Measurements from ENCODE around the gene LLGL2.
A peak's percentile ranks its signal among the peaks of the same experiment; 100 is the strongest.

Gene LLGL2, protein sequence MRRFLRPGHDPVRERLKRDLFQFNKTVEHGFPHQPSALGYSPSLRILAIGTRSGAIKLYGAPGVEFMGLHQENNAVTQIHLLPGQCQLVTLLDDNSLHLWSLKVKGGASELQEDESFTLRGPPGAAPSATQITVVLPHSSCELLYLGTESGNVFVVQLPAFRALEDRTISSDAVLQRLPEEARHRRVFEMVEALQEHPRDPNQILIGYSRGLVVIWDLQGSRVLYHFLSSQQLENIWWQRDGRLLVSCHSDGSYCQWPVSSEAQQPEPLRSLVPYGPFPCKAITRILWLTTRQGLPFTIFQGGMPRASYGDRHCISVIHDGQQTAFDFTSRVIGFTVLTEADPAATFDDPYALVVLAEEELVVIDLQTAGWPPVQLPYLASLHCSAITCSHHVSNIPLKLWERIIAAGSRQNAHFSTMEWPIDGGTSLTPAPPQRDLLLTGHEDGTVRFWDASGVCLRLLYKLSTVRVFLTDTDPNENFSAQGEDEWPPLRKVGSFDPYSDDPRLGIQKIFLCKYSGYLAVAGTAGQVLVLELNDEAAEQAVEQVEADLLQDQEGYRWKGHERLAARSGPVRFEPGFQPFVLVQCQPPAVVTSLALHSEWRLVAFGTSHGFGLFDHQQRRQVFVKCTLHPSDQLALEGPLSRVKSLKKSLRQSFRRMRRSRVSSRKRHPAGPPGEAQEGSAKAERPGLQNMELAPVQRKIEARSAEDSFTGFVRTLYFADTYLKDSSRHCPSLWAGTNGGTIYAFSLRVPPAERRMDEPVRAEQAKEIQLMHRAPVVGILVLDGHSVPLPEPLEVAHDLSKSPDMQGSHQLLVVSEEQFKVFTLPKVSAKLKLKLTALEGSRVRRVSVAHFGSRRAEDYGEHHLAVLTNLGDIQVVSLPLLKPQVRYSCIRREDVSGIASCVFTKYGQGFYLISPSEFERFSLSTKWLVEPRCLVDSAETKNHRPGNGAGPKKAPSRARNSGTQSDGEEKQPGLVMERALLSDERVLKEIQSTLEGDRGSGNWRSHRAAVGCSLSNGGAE

GRCh38 chr17:75524970-75525805 is at the start of gene LLGL2:
Gene LLGL2, plus strand, starts transcription at chr17:75525697. Its CDS starts 17,730 bp downstream, at chr17:75543427.
- H3K9me3 ChIP-seq (ENCODE audit: insufficient read depth, low read length): no peaks in the 10 kb centered on the region
- H4K20me1 ChIP-seq (ENCODE audit: insufficient read depth, low read length): no peaks in the 10 kb centered on the region
- peaks cover 6% of the 10 kb centered on the region; the same call in 1 of the 2 replicates for H3K27me3 ChIP-seq (ENCODE audit: low read depth, low read length)
- H3K4me3 ChIP-seq (ENCODE audit: low read length): peak within 1 kb of the TSS; percentile 74
- peak; percentile 43 for TF ChIP-seq CTCF (IDR thresholded peaks at IDR 0.05; ENCODE audit: low read depth, low read length)
- TF ChIP-seq EZH2phosphoT487 (IDR thresholded peaks at IDR 0.05; ENCODE audit: low read depth): no peak
- H3K4me1 ChIP-seq (ENCODE audit: low read length): peaks cover 6% of the 10 kb centered on the region
- H3K36me3 ChIP-seq (replicated peaks; ENCODE audit: low read depth, low read length): peaks cover 2% of the 10 kb centered on the region
- peak within 1 kb of the TSS; percentile 90 for H3K4me2 ChIP-seq (ENCODE audit: low read length)
- H2AFZ ChIP-seq (ENCODE audit: low read depth, low read length): no peak within 1 kb of the TSS
- H3K79me2 ChIP-seq (ENCODE audit: low read length): no peaks in the 10 kb centered on the region
- peak within 1 kb of the TSS; percentile 64 for H3K9ac ChIP-seq (ENCODE audit: low read length)
- no peak within 1 kb of the TSS for H3K27ac ChIP-seq (ENCODE audit: low read length)

GRCh38 chr17:75475851-75476250 is 49.6 kb upstream of the LLGL2 start:
- no peaks in the 10 kb centered on the region for H3K79me2 ChIP-seq (ENCODE audit: low read length)
- no peak overlapping the region for H3K4me3 ChIP-seq (ENCODE audit: low read length)
- H3K27me3 ChIP-seq (ENCODE audit: low read depth, low read length): no peaks in the 10 kb centered on the region
- no peaks in the 10 kb centered on the region for H3K9me3 ChIP-seq (ENCODE audit: insufficient read depth, low read length)
- no peaks in the 10 kb centered on the region for H3K4me1 ChIP-seq (ENCODE audit: low read length)
- TF ChIP-seq EZH2phosphoT487 (IDR thresholded peaks at IDR 0.05; ENCODE audit: low read depth): no peak
- no peak for TF ChIP-seq CTCF (IDR thresholded peaks at IDR 0.05; ENCODE audit: low read depth, low read length)
- H4K20me1 ChIP-seq (ENCODE audit: insufficient read depth, low read length): no peaks in the 10 kb centered on the region
- no peak overlapping the region for H3K4me2 ChIP-seq (ENCODE audit: low read length)
- peaks cover 4% of the 10 kb centered on the region for H3K36me3 ChIP-seq (replicated peaks; ENCODE audit: low read depth, low read length)
- H2AFZ ChIP-seq (ENCODE audit: low read depth, low read length): no peak overlapping the region
- no peak overlapping the region for H3K9ac ChIP-seq (ENCODE audit: low read length)
- H3K27ac ChIP-seq (ENCODE audit: low read length): no peak overlapping the region

- no peak for TF ChIP-seq EZH2phosphoT487 (IDR thresholded peaks at IDR 0.05; ENCODE audit: low read depth)
- TF ChIP-seq CTCF (IDR thresholded peaks at IDR 0.05; ENCODE audit: low read depth, low read length): no peak
- Histone ChIP-seq H2AFZ (ENCODE audit: low read depth, low read length) (no peak overlapping the region), H3K9me3 (ENCODE audit: insufficient read depth, low read length) (no peaks in the 10 kb centered on the region), H3K27ac (ENCODE audit: low read length) (no peak overlapping the region), H3K36me3 (replicated peaks; ENCODE audit: low read depth, low read length) (peaks cover 4% of the 10 kb centered on the region), H3K9ac (ENCODE audit: low read length) (no peak overlapping the region), H3K27me3 (ENCODE audit: low read depth, low read length) (no peaks in the 10 kb centered on the region), H3K79me2 (ENCODE audit: low read length) (no peaks in the 10 kb centered on the region), H3K4me1 (ENCODE audit: low read length) (no peaks in the 10 kb centered on the region), H4K20me1 (ENCODE audit: insufficient read depth, low read length) (no peaks in the 10 kb centered on the region), H3K4me3 (ENCODE audit: low read length) (no peak overlapping the region), H3K4me2 (ENCODE audit: low read length) (no peak overlapping the region)
Observed at GRCh38 chr17:75476271-75476671, 49.2 kb upstream of the LLGL2 start.

All from OCI-LY3 (cell line).